ENCODE data around the gene LRRK1.
A peak's percentile ranks its signal among the peaks of the same experiment; 100 is the strongest.

LRRK1 gene

GRCh38 chr15:101024073-101024695 is 105.0 kb downstream of the LRRK1 start:
- TF ChIP-seq CTCF (IDR thresholded peaks at IDR 0.05; ENCODE audit: low read depth, low read length): no peak
- peak; percentile 73 to 84 for DNase-seq (ENCODE audit: low read depth in 2 of 2)
- H3K4me3 ChIP-seq (replicated peaks in 1 of 2; ENCODE audit: low read depth in 2 of 2, low read length in 2 of 2): no peak overlapping the region

GRCh38 chr15:101024706-101025500 is 105.7 kb downstream of the LRRK1 start:
- TF ChIP-seq CTCF (IDR thresholded peaks at IDR 0.05; ENCODE audit: low read depth, low read length): no peak
- no peak for DNase-seq (ENCODE audit: low read depth in 2 of 2)
- H3K4me3 ChIP-seq (replicated peaks in 1 of 2; ENCODE audit: low read depth in 2 of 2, low read length in 2 of 2): no peak overlapping the region

- DNase-seq (ENCODE audit: low read depth in 2 of 2): no peak
- no peak overlapping the region for H3K4me3 ChIP-seq (replicated peaks in 1 of 2; ENCODE audit: low read depth in 2 of 2, low read length in 2 of 2)
- no peak for TF ChIP-seq CTCF (IDR thresholded peaks at IDR 0.05; ENCODE audit: low read depth, low read length)
Observed at GRCh38 chr15:101025501-101025885, 106.3 kb downstream of the LRRK1 start.

- no peak overlapping the region for H3K4me3 ChIP-seq (replicated peaks in 1 of 2; ENCODE audit: low read depth in 2 of 2, low read length in 2 of 2)
- no peak for DNase-seq (ENCODE audit: low read depth in 2 of 2)
- no peak for TF ChIP-seq CTCF (IDR thresholded peaks at IDR 0.05; ENCODE audit: low read depth, low read length)
Observed at GRCh38 chr15:101025896-101026631, 106.9 kb downstream of the LRRK1 start.

GRCh38 chr15:101026656-101027272 is 107.6 kb downstream of the LRRK1 start:
- no peak for TF ChIP-seq CTCF (IDR thresholded peaks at IDR 0.05; ENCODE audit: low read depth, low read length)
- DNase-seq (ENCODE audit: low read depth in 2 of 2): peak in 1 of 2 donors; percentile 20
- no peak overlapping the region for H3K4me3 ChIP-seq (replicated peaks in 1 of 2; ENCODE audit: low read depth in 2 of 2, low read length in 2 of 2)

- no peak for TF ChIP-seq CTCF (IDR thresholded peaks at IDR 0.05; ENCODE audit: low read depth, low read length)
- H3K4me3 ChIP-seq (replicated peaks in 1 of 2; ENCODE audit: low read depth in 2 of 2, low read length in 2 of 2): no peak overlapping the region
- no peak for DNase-seq (ENCODE audit: low read depth in 2 of 2)
Observed at GRCh38 chr15:101027273-101027901, 108.2 kb downstream of the LRRK1 start.
